GM21367 (cell line): Measurements from ENCODE around the gene ITGB5.

Experiments
- ATAC-seq: cut with Tn5 transposase; IDR thresholded peaks from one replicate; pipeline ENCODE4 v1.9.1; 2021; ENCODE audit not compliant: unreplicated experiment

ITGB5 gene

DNA sequence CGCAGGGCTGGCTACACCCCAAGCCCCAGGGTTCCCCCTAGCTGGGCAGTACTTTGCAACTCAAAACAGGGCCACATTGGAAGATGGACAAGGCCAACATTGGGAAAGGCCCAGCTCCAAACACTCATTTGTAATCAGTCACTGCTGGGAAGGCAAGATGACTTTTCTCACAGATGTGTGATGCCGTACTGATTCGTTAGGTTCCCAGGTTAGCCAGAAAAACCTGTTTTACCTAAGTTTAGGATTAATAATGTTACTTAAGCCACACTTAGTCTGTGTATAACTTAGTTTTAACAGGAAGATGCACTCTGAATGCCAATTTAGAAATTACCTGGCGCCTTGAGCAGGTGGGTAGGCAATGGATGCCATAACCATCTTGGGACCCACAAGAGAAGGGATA, 71.0 kb downstream of the ITGB5 start:
- ATAC-seq, result no peak

- ATAC-seq, result no peak
Observed at GRCh38 chr3:124815781-124816180, 71.4 kb downstream of the ITGB5 start.

DNA sequence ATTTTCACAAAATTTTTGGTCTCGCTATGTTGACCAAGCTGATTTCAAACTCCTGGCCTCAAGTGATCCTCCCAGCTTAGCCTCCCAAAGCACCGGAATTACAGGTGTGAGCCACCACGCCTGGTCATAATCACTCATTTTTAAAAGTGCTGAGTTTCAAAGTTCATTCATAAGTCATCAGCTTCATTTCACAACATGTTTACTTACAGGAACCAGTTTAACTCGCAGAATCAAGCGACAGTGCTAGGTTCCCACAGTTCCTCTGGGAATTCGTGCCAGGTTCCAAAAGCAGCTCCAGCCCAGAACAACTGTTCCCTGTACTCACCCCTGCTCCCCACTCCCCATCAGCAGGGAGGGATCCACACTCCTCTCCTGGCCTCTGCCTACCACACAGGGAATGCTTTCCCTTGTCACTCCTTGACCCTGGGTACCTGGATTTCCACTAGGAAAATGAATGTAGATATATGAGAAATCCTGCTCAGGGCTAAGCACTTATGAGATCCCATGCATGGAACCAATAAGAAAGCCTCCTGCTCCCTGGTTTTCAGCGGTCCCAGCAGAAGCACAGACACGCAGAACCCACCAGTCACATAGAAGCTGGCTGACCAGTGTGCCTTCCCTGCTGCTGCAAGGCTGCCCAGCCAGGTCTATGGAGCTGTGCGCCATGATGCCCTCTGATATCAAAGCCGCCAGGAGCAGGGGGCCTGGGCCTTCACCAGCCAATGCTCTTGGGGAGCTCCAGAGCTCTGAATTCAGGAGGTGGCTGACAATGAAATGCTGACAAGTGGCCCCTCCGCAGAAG, 72.3 kb downstream of the ITGB5 start:
- no peak for ATAC-seq

DNA sequence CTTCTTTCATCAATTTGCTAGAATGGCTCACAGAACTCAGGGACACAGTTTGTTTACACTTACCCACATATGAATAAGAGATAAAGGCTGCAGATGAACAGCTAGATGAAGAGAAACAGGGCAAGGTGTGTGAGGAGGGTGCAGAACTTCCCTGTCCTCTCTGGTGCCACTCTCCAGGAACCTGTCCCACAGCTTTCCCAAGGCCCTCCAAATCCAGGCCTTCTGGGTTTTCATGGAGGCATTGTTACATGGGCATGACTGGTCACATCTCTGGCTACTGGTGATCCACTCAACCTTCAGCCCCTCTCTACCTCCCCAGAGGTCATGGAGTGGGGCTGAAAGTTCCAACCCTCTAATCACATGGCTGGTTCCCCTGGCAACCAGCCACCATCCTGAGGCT, 73.6 kb downstream of the ITGB5 start:
- no peak for ATAC-seq

- no peak for ATAC-seq
Observed at GRCh38 chr3:124812291-124813265, 74.6 kb downstream of the ITGB5 start.

DNA sequence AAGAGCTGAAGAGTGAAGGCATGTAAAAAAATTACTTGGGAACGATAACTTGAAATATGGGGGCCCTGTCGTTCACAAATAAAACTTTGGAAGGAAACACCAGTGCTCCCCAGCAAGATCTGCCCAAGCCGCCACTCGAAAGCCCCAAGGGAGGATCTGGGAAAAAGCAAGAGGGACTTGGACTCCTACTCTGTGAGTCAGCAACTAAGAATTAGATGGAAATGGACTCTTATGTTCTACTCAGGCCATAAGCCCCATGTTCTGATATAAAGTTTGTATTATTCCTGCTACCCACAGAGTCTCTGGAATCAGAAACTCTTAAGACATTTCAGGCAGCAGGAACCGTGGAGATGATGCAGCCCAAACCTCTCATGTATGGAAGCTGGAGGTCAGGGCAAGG, 75.7 kb downstream of the ITGB5 start:
- no peak for ATAC-seq

DNA sequence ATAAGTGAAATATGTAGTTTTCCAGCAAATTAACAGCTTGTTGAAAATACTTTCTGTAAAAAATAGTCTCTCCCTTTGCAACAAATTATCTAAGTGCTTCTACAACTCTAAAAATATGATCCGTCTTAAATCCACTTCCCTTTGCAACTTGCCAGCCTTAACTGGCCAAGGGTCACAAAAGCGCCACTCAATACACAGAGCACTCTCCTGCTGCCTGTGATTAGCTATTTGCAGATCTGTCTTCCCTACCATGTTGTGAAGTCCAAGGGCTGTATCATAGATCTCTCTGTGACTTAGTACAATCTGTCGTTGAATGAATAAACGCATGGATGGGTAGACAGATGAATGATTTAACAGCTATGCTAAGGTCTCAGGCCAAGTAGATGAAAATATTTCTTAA, 76.2 kb downstream of the ITGB5 start:
- no peak for ATAC-seq

DNA sequence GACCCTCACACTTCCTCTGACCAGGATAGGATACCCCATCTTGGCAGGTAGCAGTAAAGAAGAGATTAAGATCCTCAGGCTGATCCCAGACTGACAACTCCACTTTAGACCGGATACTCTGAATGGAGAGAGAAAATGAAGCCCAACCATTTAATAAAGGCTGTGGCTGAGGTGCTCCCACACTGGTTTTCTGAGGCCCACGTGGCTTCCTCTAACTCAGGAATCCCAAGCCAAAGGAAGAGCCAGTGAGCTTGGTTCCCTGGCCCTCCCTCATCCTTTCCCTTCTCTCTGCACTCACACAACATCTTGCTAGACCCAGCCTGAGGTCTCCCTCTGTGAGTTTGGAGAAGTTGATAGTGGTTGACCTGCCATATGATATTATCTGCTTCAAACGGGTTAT, 78.1 kb downstream of the ITGB5 start:
- no peak for ATAC-seq

DNA sequence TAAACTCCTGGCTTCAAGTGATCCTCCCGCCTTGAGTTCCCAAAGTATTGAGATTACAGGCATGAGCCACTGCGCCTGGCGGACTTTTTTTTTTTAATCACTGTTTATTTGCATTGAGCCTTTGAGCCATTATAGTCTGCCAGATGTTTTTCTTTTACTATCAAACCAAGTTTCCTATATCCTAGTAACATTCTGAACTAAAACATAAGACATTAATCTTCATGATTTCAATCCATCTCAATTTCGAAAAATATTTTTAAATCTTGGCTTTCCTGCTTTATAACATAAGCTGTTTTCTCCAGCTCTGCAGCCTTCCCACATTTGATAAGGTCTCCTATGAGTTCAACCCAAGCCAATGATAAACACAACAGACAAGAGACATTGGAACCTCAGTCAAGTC, 81.5 kb downstream of the ITGB5 start:
- ATAC-seq, result no peak

DNA sequence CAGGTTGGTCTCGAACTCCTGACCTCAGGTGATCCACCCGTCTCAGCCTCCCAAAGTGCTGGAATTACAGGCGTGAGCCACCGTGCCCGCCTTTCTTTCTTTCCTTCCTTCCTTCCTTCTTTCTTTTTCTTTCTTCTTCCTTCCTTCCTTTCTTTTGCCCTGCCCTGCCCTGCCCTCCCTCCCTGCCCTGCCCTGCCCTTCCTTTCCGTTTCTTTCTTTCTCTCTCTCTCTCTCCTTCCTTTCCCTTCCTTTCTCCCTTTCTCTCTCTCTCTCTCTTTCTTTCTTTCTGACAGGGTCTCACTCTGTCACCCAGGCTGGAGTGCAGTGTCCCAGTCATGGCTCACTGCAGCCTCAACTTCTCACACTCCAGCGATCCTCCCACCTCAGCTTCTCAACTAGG, 82.3 kb downstream of the ITGB5 start:
- no peak for ATAC-seq

GRCh38 chr3:124802702-124803101, 84.5 kb downstream of the ITGB5 start:
- no peak for ATAC-seq

GRCh38 chr3:124802061-124802698, 85.0 kb downstream of the ITGB5 start:
- no peak for ATAC-seq

- ATAC-seq, result no peak
Observed at GRCh38 chr3:124800511-124801258, 86.5 kb downstream of the ITGB5 start.

- ATAC-seq, result no peak
Observed at GRCh38 chr3:124800076-124800475, 87.1 kb downstream of the ITGB5 start.

DNA sequence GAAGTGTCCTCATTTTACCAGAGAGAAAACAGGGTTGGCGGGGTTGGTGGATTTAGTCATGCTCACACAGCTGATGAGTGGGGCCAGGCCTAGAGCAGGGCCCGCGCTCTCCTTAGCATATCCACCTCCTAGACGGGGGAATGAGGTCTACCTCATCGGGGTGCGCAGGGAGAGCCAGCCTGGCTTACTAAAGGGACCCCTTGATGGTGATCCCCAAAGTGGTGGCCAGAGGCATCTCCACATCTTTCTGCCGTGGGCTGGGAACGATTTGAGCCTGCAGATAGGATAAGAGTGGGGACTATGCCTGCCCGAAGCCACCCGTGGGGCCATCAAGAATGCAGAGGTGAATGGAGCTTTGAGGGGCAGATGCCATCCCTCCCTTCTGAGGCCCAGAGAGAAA, 87.5 kb downstream of the ITGB5 start:
- no peak for ATAC-seq

DNA sequence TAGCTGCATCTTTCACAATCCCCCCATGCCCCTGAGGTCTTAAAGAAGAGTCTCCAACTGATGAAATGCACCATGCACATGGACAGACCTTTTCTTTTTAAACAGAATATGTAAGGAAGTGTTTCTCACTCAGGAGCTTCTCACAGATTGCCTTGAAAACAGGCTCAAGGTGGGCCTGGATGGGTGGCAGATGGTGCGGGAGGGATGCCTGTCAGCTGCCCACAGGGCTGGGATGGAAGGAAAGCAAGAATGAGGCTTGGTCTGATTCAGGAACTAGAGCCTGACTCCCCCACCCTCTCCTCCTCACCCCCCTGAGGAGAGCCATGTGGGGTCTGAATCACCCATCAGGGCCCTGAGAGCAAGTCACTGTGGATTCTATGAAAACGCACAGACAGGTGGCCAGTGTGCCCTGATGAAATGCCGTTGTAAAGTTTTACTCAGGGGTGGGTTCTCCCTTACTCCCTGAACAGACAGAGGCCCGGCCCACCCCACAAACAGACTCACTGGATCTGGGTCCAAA, 89.7 kb downstream of the ITGB5 start:
- no peak for ATAC-seq

DNA sequence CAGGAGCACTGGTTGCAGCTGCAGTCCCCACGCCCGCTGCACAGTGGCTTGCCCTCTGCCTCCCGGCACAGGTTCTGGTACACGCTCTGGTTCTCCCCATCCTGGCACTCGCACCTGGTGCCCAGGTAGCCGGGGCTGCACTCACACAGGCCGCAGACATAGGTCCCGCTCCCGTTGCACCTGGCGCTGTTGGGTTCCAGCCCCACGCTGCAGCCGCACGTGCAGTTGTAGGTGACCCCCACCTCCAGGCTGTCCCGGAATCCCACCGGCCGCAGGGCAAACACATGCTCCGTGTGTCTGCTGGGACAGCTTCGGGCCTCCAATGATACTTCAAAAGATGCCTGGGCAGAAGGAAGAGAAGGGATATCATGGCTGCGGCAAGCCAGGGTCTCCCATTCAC, 90.7 kb downstream of the ITGB5 start:
- no peak for ATAC-seq

DNA sequence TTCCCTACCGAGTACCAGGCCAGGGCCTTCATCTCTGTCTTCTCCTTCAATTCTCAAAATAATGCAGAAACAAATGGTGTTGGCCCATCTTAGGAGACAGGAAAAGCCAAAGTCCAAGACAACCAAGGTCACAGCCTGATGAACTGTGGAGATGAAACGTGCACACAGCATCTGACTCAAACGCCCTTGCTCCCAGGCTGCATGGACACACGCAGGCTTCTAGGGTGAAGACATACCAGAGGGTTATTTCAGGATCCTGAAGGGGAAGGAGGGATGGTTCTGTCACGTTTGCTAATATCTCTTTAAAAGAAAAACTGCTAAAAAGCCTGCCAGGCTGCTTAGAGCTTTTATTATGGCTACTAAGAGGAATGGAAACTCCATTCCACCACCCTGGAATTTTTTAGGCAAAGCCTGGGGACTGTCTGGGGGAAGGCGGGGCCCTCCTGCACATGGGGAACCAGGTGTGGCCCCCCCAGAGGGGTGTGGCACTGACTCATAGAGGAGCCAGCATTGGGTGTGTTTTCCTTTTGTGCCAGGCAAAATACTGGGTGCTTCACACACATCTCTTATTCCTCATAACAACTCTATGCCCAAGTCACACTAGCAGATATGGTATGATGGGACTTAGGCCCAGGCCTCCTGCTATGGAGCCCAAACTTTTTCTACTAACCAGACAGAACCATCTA, 94.0 kb downstream of the ITGB5 start:
- no peak for ATAC-seq

DNA sequence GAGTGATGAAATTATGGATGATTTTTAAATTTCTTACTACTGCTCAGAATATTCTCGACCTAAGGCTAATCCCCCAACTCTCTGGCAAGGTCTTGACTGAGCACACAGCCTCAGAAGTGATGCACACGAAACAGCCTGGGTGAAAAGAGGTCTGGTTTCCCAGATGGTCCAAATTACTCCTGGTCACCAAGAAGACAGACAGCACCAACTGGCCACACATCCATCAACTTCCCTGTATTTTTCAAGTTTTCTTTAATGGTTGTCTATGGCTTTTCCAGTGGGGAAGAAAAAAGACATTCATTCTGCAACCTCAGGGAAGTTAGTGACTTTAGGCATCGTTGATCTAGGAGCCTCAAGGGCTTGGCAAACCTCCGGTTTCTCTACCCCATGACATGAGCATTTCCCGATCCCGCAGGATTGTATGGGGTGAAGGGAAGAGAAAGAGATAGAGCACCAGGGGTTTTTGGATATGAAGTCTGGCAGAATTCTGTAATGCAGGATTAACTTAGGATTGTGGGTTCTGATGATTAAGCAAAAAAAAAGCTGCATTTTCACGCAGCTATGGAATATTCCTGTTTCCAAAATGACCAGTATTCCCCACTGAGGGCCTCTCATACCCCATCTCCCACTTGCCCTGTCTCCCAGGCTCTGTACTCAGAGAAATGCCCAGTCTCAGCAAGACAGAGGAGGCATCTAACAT, 94.7 kb downstream of the ITGB5 start:
- ATAC-seq, result no peak
